ENCODE data around the gene MINDY1. TPM values are rescaled to one million over a fixed set of nuclear protein-coding genes. Genes with fewer than 3 reads are reported as not detected.
A peak's percentile ranks its signal among the peaks of the same experiment; 100 is the strongest.

MINDY1 gene
- total RNA-seq, 1 donor from 2014 or later: 8.8 TPM

GRCh38 chr1:150974580-150975478 is 31.9 kb downstream of the MINDY1 start, which contains the start of gene CERS2:
CERS2 (minus strand) TSS chr1:150974835; CDS start chr1:150969090, 5,745 bp downstream.
- Mint-ChIP-seq H3K4me1 (ENCODE audit: low read depth, unreplicated experiment) (peaks cover 38% of the 10 kb centered on the region), H3K27me3 (ENCODE audit: low read depth, unreplicated experiment) (no peaks in the 10 kb centered on the region), H3K9me3 (ENCODE audit: unreplicated experiment) (no peaks in the 10 kb centered on the region), H3K36me3 (ENCODE audit: low read depth, unreplicated experiment) (peaks cover 2% of the 10 kb centered on the region), H3K4me3 (ENCODE audit: unreplicated experiment) (peak within 1 kb of the TSS; percentile 88), H3K27ac (ENCODE audit: unreplicated experiment) (peak within 1 kb of the TSS; percentile 86)
- H4K20me1 ChIP-seq (ENCODE audit: insufficient read depth, low read length): peaks cover 40% of the 10 kb centered on the region
- H3K4me1 ChIP-seq (ENCODE audit: insufficient read depth, low read length): peaks cover 48% of the 10 kb centered on the region
- FAIRE-seq (no peak), DNase-seq (ENCODE audit: low read depth) (peak; percentile 49)
- peak within 1 kb of the TSS; percentile 88 for H3K9ac ChIP-seq (ENCODE audit: low read length)
- H3K27me3 ChIP-seq (ENCODE audit: insufficient read depth, low read length): no peaks in the 10 kb centered on the region
- peaks cover 44% of the 10 kb centered on the region for H3K79me2 ChIP-seq (ENCODE audit: insufficient read depth, low read length)
- no peaks in the 10 kb centered on the region for H3K36me3 ChIP-seq (ENCODE audit: insufficient read depth, low read length)
- peak within 1 kb of the TSS; percentile 87 for H2AFZ ChIP-seq (ENCODE audit: low read depth, low read length)
- no peaks in the 10 kb centered on the region for H3K9me3 ChIP-seq (ENCODE audit: insufficient read depth, low read depth, low read length)
- peak within 1 kb of the TSS; percentile 75 for H3K27ac ChIP-seq (ENCODE audit: low read depth, low read length)
- no peak for TF ChIP-seq CTCF (IDR thresholded peaks at IDR 0.05; ENCODE audit: insufficient read depth, low read depth, low read length)
- TF ChIP-seq EZH2 (IDR thresholded peaks at IDR 0.05; ENCODE audit: insufficient read depth, low read length): no peak
- peak within 1 kb of the TSS; percentile 91 for H3K4me3 ChIP-seq (ENCODE audit: insufficient read depth, low read depth, low read length)
- peak within 1 kb of the TSS; percentile 97 for H3K4me2 ChIP-seq (ENCODE audit: low read length)

GRCh38 chr1:150973836-150974579 is 32.7 kb downstream of the MINDY1 start:
- H3K9me3 ChIP-seq (ENCODE audit: insufficient read depth, low read depth, low read length): no peaks in the 10 kb centered on the region
- H3K27ac ChIP-seq (ENCODE audit: low read depth, low read length): peak overlapping the region; percentile 75
- FAIRE-seq: no peak
- peak overlapping the region; percentile 53 for H2AFZ ChIP-seq (ENCODE audit: low read depth, low read length)
- Mint-ChIP-seq H3K27me3 (ENCODE audit: low read depth, unreplicated experiment) (no peaks in the 10 kb centered on the region), H3K36me3 (ENCODE audit: low read depth, unreplicated experiment) (peaks cover 2% of the 10 kb centered on the region), H3K9me3 (ENCODE audit: unreplicated experiment) (no peaks in the 10 kb centered on the region), H3K4me1 (ENCODE audit: low read depth, unreplicated experiment) (peaks cover 38% of the 10 kb centered on the region), H3K4me3 (ENCODE audit: unreplicated experiment) (peak overlapping the region; percentile 88), H3K27ac (ENCODE audit: unreplicated experiment) (peak overlapping the region; percentile 77)
- H3K27me3 ChIP-seq (ENCODE audit: insufficient read depth, low read length): no peaks in the 10 kb centered on the region
- H3K36me3 ChIP-seq (ENCODE audit: insufficient read depth, low read length): no peaks in the 10 kb centered on the region
- H3K4me2 ChIP-seq (ENCODE audit: low read length): peak overlapping the region; percentile 97
- no peak for TF ChIP-seq EZH2 (IDR thresholded peaks at IDR 0.05; ENCODE audit: insufficient read depth, low read length)
- no peak for TF ChIP-seq CTCF (IDR thresholded peaks at IDR 0.05; ENCODE audit: insufficient read depth, low read depth, low read length)
- H3K79me2 ChIP-seq (ENCODE audit: insufficient read depth, low read length): peaks cover 51% of the 10 kb centered on the region
- peak overlapping the region; percentile 91 for H3K4me3 ChIP-seq (ENCODE audit: insufficient read depth, low read depth, low read length)
- peaks cover 41% of the 10 kb centered on the region for H3K4me1 ChIP-seq (ENCODE audit: insufficient read depth, low read length)
- DNase-seq (ENCODE audit: low read depth): no peak
- H3K9ac ChIP-seq (ENCODE audit: low read length): peak overlapping the region; percentile 88
- peaks cover 48% of the 10 kb centered on the region for H4K20me1 ChIP-seq (ENCODE audit: insufficient read depth, low read length)
